ENCODE results near the gene SCT.
"Not testable (repeated sequence)": the region's sequence is repeated elsewhere in the genome, so short reads cannot be mapped to it uniquely, and the experiment has no call there.

SCT gene, protein sequence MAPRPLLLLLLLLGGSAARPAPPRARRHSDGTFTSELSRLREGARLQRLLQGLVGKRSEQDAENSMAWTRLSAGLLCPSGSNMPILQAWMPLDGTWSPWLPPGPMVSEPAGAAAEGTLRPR

DNA sequence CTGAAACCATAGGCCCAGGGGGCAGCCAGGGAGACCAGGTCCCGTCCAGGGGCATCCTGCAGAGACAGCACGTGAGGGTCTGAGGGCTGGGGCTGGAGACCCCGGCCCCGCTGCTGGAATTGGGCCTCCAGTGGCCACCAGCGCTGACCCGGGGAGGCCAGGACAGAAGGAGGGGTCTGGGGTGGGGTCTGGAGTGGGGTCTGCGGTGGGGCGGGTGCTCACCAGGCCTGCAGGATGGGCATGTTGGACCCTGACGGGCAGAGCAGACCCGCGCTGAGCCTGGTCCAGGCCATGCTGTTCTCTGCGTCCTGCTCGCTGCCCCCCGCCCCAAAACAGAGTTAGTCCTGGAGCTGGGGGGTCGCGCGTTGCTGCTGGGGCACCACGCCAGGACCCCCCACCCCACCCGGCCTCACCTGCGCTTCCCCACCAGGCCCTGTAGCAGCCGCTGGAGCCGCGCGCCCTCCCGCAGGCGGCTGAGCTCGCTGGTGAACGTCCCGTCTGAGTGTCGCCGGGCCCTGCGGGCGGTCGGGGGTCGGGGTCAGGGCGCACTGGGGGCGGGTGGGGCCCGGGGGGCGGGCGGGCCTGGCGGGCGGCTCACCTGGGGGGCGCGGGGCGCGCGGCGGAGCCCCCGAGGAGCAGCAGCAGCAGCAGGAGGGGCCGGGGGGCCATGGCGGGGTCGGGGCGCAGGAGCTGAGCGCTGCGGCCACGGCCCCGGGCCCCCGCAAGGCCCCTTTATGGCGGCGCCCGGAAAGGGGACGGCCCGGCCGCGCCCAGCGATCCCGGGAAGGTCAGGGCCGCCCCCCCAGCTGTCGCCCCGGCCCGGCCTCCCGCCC is at the start of gene SCT:
Gene SCT (minus strand): TSS at position 707 of the 833 bp plus-strand sequence. CDS start 38 bp downstream, at position 669.
- DNase-seq (ENCODE audit: low spot score) = no peak

DNA sequence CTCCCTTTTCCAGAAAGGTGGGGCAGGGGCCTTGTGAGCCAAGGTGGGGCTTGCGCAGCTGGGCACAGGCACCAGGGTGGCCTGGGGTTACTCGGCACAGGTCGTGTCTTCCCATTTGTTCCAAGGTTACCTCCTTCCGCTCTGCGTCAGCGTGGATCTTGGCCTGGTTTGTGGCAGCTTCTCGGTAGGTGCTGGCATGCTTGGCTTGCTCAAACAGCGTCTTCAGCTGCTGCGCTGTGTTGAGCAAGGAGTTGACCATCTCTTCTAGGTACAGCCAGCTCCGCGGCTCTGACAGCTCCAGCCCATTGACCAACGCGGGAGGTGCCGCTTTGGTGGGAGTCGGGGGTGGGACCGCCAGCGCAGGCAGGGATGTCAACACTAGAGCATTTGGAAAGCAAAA is 47.4 kb upstream of the SCT start:
- DNase-seq (ENCODE audit: low spot score) = no peak

DNA sequence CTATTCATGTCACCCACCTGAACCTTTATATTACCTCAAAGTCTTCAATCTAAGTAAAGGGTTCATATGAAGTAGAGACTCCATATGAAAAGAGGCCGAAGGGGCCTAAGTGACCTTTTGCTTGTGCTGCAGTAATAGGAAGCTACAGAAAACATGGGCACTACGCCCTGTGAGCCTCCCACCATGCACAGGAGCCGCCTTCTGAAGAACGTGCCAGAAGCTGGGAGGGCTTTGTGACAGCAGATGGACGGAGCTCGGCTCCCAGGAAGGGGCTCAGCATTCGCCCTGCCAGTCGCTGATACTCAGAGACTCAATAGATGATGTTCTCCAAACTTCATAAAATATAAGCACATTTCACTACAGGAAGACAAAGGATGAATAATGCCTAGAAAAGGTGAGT is 46.9 kb upstream of the SCT start:
- DNase-seq (ENCODE audit: low spot score) = no peak

DNA sequence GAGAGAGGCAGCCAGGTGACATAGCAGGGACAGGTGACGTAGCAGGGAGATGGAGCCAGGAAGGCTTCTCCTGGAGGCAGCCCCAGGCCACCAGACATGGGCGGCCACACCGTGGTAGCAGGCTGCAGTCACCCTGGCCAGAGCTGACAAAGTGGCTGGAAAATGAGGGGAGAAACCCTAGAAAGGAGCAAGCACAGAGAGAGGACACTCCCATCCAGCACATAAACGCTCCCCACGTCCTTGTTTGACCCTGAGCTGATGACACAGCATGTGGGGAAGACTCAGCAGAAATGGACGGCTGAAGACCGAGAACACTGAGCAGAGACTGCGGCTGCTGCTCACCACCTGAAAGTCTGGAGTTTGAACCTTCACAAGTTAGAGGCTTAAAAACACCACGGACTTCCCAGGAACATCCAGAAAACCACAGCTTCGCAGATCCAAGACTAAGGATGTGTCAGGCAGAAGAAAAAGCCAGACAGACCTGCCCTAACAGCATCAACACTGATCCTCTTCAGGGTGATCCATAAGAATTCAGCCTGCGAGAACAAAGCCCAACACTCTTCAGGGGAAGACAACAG is 38.8 kb upstream of the SCT start:
- DNase-seq (ENCODE audit: low spot score) = no peak

- DNase-seq (ENCODE audit: low spot score) = no peak
These were observed 38.2 kb upstream of the SCT start for GRCh38 chr11:665062-665703.

- DNase-seq (ENCODE audit: low spot score) = peak; percentile 77
These were observed 35.8 kb upstream of the SCT start for GRCh38 chr11:662689-663274.

GRCh38 chr11:660681-661444 is 33.9 kb upstream of the SCT start:
- no peak for DNase-seq (ENCODE audit: low spot score)

- DNase-seq (ENCODE audit: low spot score) = no peak
These were observed 33.3 kb upstream of the SCT start for GRCh38 chr11:660281-660680.

DNA sequence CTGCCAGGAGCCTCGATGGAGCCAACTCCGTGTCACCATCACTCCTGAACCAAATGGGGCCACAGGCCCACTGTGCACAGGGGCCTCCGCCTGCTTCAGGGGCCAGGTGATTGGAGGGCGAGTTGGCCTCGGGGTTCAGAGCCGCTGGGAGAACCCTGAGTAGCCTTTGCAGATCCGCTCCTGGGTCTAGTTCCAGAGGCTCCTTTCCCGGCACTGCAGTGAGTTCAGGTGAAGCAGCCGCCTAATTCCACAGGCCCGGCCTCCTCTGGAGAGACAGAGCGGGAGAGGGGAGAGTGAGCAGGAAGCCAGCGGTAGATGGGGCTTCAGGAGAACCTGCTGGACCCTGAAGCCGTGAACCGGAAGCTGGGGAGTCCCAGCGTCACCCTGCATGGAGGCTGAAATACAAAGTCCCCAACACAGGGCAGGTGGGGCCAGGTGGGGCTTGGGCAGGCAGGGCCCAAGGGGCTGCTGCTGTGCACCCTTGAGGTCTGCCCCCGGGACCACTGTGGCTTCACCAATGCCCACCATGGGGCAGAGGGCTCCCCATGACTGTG is 32.6 kb upstream of the SCT start:
- DNase-seq (ENCODE audit: low spot score) = no peak

GRCh38 chr11:657691-658126 is 30.7 kb upstream of the SCT start:
- no peak for DNase-seq (ENCODE audit: low spot score)

GRCh38 chr11:656866-657265 is 29.9 kb upstream of the SCT start:
- no peak for DNase-seq (ENCODE audit: low spot score)

DNA sequence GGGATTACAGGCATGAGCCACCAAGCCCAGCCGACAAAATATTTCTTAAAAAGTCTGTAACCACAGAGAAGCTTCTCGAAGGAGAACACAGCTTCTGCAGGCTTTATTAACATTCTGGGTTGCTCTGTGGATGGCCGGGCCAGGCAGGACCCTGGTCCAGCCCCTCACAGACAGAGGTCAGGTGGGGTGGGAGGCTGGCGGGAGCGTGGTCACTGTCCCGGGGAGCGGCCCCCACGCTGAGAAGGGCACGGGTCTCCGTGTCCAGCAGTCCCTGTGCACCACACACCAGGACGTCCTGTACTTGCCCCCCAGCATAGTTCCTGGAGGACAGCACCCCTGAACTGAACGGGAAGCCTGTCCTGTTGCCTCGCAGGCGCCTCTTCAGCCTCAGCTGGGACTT is 29.4 kb upstream of the SCT start:
- no peak for DNase-seq (ENCODE audit: low spot score)

DNA sequence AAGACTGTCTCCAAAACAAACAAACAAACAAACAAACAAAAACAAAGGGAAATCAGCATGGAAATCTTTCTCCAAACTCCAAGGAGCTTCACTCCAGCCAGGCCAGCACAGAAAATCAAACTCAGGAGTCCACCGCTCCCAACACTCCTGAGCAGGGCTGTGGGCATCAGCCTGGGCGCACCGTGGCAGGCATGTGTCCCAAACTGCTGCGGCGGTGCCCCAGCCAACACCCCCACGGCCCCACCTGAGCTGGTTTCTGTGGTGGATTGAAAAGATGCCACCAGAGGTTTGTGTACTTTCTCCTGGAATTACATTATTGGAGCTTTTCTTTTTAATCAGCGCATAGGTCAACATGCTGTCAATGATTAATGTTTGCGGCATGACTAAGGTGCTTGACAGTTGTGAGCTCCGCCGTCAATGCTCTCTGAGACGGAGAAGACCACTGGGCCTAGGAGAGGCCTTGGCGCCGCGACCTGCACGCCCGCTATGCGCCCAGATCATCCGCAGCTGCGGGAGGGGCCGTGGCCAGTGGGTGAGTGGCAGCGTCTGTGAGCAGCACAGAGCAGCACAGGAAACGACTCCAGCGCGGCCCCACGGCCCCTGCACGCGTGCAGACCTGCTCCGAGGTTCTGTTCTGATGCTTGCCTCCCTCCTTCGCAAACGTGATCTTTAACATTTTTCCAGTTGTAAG is 28.2 kb upstream of the SCT start:
- no peak for DNase-seq (ENCODE audit: low spot score)

DNA sequence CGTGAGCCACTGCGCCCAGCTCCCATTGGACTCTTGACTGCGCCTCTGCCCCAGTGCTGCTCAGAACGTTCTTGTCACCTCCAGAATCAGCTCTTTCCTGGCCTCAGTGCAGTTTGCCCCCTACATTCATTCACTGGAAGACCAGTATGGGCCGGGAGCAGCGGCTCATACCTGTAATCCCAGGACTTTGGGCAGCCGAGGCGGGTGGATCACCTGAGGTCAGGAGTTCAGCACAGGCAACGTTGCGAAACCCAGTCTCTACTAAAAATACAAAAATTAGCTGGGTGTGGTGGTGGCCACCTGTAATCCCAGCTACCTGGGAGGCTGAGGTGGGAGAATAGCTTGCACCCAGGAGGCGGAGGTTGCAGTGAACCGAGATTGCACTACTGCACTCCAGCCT is 27.5 kb upstream of the SCT start:
- DNase-seq (ENCODE audit: low spot score) = not testable (repeated sequence)

DNA sequence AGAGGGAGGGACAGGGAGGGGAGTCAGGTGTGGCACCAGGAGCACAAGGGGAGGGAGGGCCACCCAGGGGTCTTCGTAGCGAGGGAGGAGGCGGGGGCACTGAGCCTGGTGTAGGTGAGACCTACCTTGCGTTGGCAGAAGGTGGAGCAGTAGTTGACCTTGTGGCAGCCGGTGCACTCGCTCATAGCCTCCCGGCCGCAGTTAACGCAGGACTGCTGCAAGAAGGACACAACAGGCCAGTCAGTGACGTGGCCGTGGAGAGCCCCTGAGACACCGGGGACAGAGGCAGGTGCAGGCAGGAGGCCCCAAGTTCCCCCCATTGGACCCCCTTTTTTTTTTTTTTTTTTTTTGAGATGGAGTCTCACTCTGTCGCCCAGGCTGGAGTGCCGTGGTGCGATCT is 26.9 kb upstream of the SCT start:
- DNase-seq (ENCODE audit: low spot score) = no peak

DNA sequence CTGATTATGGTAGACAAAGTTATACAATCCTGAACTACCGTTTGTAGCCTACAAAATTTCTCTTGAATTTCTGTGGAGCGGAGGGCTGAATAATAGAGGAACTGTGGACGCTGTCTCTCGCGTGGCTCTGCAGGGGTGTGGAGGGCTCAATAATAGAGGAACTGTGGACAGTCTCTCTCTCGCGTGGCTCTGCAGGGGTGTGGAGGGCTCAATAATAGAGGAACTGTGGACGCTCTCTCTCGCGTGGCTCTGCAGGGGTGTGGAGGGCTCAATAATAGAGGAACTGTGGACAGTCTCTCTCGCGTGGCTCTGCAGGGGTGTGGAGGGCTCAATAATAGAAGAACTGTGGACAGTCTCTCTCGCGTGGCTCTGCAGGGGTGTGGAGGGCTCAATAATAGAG is 26.2 kb upstream of the SCT start:
- not testable (repeated sequence) for DNase-seq (ENCODE audit: low spot score)

GRCh38 chr11:650482-650881 is 23.5 kb upstream of the SCT start:
- DNase-seq (ENCODE audit: low spot score) = no peak

DNA sequence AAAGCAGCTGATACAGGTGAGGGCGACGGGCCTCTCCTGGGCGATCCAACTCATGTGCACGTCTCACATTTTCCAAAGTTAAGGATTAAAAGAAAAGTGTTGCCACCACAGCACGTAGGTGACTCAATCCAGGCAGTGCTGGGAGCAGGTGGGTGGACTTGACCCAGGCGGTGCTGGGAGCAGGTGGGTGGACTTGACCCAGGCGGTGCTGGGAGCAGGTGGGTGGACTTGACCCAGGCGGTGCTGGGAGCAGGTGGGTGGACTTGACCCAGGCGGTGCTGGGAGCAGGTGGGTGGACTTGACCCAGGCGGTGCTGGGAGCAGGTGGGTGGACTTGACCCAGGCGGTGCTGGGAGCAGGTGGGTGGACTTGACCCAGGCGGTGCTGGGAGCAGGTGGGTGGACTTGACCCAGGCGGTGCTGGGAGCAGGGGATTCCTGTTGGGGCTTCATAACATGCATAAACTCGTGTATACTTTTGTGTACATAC is 20.7 kb upstream of the SCT start:
- DNase-seq (ENCODE audit: low spot score) = not testable (repeated sequence)

- no peak for DNase-seq (ENCODE audit: low spot score)
These were observed 19.2 kb upstream of the SCT start for GRCh38 chr11:646214-646613.

DNA sequence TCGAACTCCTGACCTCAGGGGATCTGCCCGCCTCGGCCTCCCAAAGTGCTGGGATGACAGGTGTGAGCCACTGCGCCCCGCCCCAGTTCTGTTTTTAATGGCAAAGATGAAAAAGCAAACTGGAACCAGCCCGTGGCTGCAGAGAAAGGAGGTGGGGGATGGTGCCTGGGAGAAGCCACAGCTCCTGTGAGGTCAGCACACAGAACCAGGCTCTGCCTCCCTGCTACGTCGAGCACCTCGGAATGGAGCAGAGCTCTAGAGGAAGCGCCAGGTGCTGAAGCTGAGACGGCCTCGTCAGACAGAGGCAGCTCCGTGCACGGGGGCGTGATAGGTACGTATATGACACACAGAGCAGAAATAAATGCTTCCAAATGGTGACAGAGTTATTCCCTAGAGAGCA is 18.6 kb upstream of the SCT start:
- DNase-seq (ENCODE audit: low spot score) = no peak
